Natural killer cell (primary cell): ENCODE results near the gene HMOX2. TPM values are rescaled to one million over a fixed set of nuclear protein-coding genes. Genes with fewer than 3 reads are reported as not detected.

Experiments used
- ATAC-seq, 3 donors: fragments of 150-1000 bp in 2 of 3; fragments of 200-7000 bp in 1 of 3; cut with Tn5 transposase; 1 replicate in 1 of 3; 2 replicates in 2 of 3; pipeline ENCODE4 v1.10.0; 2021; ENCODE audit warnings: mild to moderate bottlenecking in 2 of 3, moderate library complexity in 2 of 3
- DNase-seq, 2 donors: peaks; one replicate each; pipeline versions ENCODE4 v3.0.0 to v3.0.0-alpha.2; 2013 to 2021; ENCODE audit warnings: mixed read lengths in 1 of 2
- H3K27ac ChIP-seq: one replicate; pipeline ENCODE4 v1.5.1; 2013; ENCODE audit warnings: mild to moderate bottlenecking, low read length
- H3K27me3 ChIP-seq: one replicate; pipeline ENCODE4 v1.6.1; 2013; ENCODE audit warnings: low read length; ENCODE audit not compliant: control insufficient read depth, insufficient read depth
- H3K36me3 ChIP-seq: one replicate; pipeline ENCODE4 v1.6.1; 2013; ENCODE audit warnings: low read length; ENCODE audit not compliant: control insufficient read depth, insufficient read depth
- H3K4me1 ChIP-seq: one replicate; pipeline ENCODE4 v1.6.1; 2013; ENCODE audit warnings: low read length; ENCODE audit not compliant: control insufficient read depth, insufficient read depth
- H3K4me3 ChIP-seq: one replicate; pipeline ENCODE4 v1.5.1; 2013; ENCODE audit warnings: low read length
- H3K9me3 ChIP-seq: one replicate; pipeline ENCODE4 v1.6.1; 2013; ENCODE audit warnings: low read length; ENCODE audit not compliant: control insufficient read depth, insufficient read depth
- H3K27ac Mint-ChIP-seq, 2 donors: one replicate each; pipeline ENCODE4 v1.8.0; 2022; ENCODE audit warnings: mild to moderate bottlenecking in 2 of 2, mixed read lengths in 2 of 2, moderate library complexity in 1 of 2
- H3K27me3 Mint-ChIP-seq, 2 donors: one replicate each; pipeline ENCODE4 v1.8.0; 2022; ENCODE audit warnings: low read depth in 2 of 2, mixed read lengths in 2 of 2
- H3K36me3 Mint-ChIP-seq: one replicate; pipeline ENCODE4 v1.8.0; 2022; ENCODE audit warnings: mixed read lengths
- H3K4me1 Mint-ChIP-seq, 2 donors: one replicate each; pipeline ENCODE4 v1.8.0; 2022; ENCODE audit warnings: mixed read lengths in 2 of 2
- H3K4me3 Mint-ChIP-seq: one replicate; pipeline ENCODE4 v1.8.0; 2022; ENCODE audit warnings: mild to moderate bottlenecking, moderate library complexity, mixed read lengths
- H3K9me3 Mint-ChIP-seq, 2 donors: one replicate each; pipeline ENCODE4 v1.8.0; 2022; ENCODE audit warnings: mixed read lengths in 2 of 2
- WGBS: methylation state at CpG from one replicate; pipeline ENCODE4 v1.1.7; 2013; ENCODE audit warnings: missing lambda C conversion rate; ENCODE audit not compliant: insufficient coverage; 5-methylcytosine and 5-hydroxymethylcytosine counted together
- intact Hi-C: fragments of 100-400 bp; cut with micrococcal nuclease; formaldehyde crosslinking; loops from one replicate; pipeline ENCODE4 v1.14.2; 2022
- total RNA-seq, 4 donors: library from RNA; stranded (reverse); fragments of 120-200 nt in 1 of 4; gene quantifications; one replicate each; pipeline versions ENCODE4 v1.2.3 to v1.2.4, GENCODE V29; 2013 to 2022
- TF ChIP-seq, protein P1 (sequence below): fragments of 200-600 bp; IDR thresholded peaks from one replicate; pipeline ENCODE4 v1.8.0; 2022; ENCODE audit warnings: antibody characterized with exemption

HMOX2 gene
- total RNA-seq, 3 donors from 2014 or later (not counting 1 experiment from before 2014, with no cell fraction given) = 66.0 to 104 (median 77.3) TPM

DNA sequence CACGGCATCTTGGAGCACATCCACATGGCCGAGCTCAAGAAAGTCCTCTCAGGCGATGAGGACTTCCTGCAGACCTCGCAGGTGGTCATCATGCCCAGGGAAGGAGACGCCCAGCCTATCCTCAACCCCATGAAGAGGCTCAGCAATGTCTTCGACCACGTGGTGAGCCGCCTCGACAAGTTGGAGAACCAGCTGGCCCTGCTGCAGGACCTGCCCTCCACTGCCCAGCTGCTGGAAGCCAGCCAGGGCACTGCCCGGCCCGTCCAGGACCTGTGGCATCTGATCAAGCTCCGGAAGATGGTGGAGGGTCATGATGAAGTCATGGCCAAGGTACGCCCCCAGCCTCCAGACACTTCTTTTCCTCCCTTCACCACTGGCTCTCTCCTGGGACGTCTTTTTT is 80.4 kb downstream of the HMOX2 start:
- Histone ChIP-seq H3K27me3 (no peaks in the 10 kb centered on the region), H3K4me3 (no peak overlapping the region), H3K9me3 (no peaks in the 10 kb centered on the region), H3K27ac (no peak overlapping the region), H3K36me3 (no peaks in the 10 kb centered on the region), H3K4me1 (no peaks in the 10 kb centered on the region)
- TF ChIP-seq, protein P1, sequence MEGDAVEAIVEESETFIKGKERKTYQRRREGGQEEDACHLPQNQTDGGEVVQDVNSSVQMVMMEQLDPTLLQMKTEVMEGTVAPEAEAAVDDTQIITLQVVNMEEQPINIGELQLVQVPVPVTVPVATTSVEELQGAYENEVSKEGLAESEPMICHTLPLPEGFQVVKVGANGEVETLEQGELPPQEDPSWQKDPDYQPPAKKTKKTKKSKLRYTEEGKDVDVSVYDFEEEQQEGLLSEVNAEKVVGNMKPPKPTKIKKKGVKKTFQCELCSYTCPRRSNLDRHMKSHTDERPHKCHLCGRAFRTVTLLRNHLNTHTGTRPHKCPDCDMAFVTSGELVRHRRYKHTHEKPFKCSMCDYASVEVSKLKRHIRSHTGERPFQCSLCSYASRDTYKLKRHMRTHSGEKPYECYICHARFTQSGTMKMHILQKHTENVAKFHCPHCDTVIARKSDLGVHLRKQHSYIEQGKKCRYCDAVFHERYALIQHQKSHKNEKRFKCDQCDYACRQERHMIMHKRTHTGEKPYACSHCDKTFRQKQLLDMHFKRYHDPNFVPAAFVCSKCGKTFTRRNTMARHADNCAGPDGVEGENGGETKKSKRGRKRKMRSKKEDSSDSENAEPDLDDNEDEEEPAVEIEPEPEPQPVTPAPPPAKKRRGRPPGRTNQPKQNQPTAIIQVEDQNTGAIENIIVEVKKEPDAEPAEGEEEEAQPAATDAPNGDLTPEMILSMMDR = no peak
- ATAC-seq (no peak), DNase-seq (no peak)
- Mint-ChIP-seq H3K36me3 (no peaks in the 10 kb centered on the region), H3K9me3 (no peaks in the 10 kb centered on the region), H3K4me1 (no peaks in the 10 kb centered on the region), H3K4me3 (no peak overlapping the region), H3K27me3 (peaks cover 0 to 2% of the 10 kb centered on the region in 2 donors), H3K27ac (no peak overlapping the region)
- intact Hi-C loops = no loop called here
- WGBS = 89% methylated on average over 14 of the region's 14 CpGs

DNA sequence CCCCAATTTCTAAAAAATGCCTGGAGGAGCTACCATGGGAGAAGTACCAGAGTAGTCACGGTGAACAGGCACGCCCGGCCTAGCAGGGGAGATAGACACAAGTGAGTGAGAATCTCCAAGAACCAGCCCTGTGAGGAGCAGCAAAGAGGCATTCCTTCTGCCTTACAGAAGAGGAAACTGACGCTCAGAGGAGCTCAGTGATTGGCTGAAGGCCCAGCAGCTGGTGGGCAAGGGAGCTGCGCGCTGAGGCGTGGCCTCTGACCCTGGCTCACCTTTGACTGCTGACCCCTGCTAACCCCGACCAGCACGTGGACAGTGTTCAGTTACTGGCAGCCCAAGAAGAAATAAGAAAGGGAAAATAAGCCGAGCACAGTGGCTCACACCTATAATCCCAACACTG is 81.8 kb downstream of the HMOX2 start:
- H3K36me3 Mint-ChIP-seq = no peaks in the 10 kb centered on the region
- H3K4me1 Mint-ChIP-seq = no peaks in the 10 kb centered on the region
- no peak for DNase-seq
- Histone ChIP-seq H3K27me3 (no peaks in the 10 kb centered on the region), H3K4me1 (no peaks in the 10 kb centered on the region), H3K9me3 (no peaks in the 10 kb centered on the region), H3K27ac (no peak overlapping the region), H3K36me3 (no peaks in the 10 kb centered on the region), H3K4me3 (no peak overlapping the region)
- ATAC-seq = no peak
- peaks cover 0 to 2% of the 10 kb centered on the region in 2 donors for H3K27me3 Mint-ChIP-seq
- TF ChIP-seq, protein P1 = no peak
- H3K4me3 Mint-ChIP-seq = no peak overlapping the region
- no peak overlapping the region for H3K27ac Mint-ChIP-seq
- 91% methylated on average over 10 of the region's 10 CpGs for WGBS
- no peaks in the 10 kb centered on the region for H3K9me3 Mint-ChIP-seq
- intact Hi-C loops = no loop called here

Other genes starting within 250 kb of the HMOX2 start
- not detected for gene SRL, start 234.3 kb upstream of the HMOX2 start, total RNA-seq
- gene TFAP4, start 203.4 kb upstream of the HMOX2 start, total RNA-seq = 1 to 10 TPM; 6.5 to 9.6 (median 8.9) TPM
- gene GLIS2, start 160.3 kb upstream of the HMOX2 start, total RNA-seq = under 1 TPM in 2 of 3 donors, not detected in 1; 0.05 to 0.35 TPM
- 10 to 100 TPM; 29.4 to 42.7 (median 39.0) TPM for gene PAM16, start 125.1 kb upstream of the HMOX2 start, total RNA-seq
- gene VASN, start 104.5 kb upstream of the HMOX2 start, total RNA-seq = under 1 TPM; 0.35 to 0.93 (median 0.78) TPM
- 100 to 1,000 TPM; 335 to 425 (median 415) TPM for gene CORO7, start 59.8 kb upstream of the HMOX2 start, total RNA-seq
- 10 to 100 TPM; 22.1 to 34.2 (median 27.2) TPM for gene DNAJA3, start 50.5 kb upstream of the HMOX2 start, total RNA-seq
- gene NMRAL1, start 1.8 kb upstream of the HMOX2 start, total RNA-seq = 10 to 100 TPM; 66.6 to 71.2 (median 69.8) TPM
- gene CDIP1, start 62.4 kb downstream of the HMOX2 start, total RNA-seq = 10 to 100 TPM; 35.2 to 49.2 (median 37.9) TPM
- gene C16orf96, start 79.9 kb downstream of the HMOX2 start, total RNA-seq = under 1 TPM; 0.35 to 0.61 (median 0.43) TPM
- gene UBALD1, start 138.5 kb downstream of the HMOX2 start, total RNA-seq = 10 to 100 TPM; 40.8 to 54.4 (median 53.6) TPM
- 100 to 1,000 TPM; 102 to 106 (median 105) TPM for gene MGRN1, start 148.4 kb downstream of the HMOX2 start, total RNA-seq
- gene NUDT16L1, start 217.2 kb downstream of the HMOX2 start, total RNA-seq = 10 to 100 TPM; 30.8 to 39.1 (median 35.0) TPM